IPS-NIHi7 (cell line): ENCODE measurements around the gene OBSCN.

Source experiments
- DNase-seq: peaks from one replicate; pipeline ENCODE4 v3.0.0; 2012; ENCODE audit warnings: mixed read lengths; ENCODE audit errors: extremely low spot score

Gene OBSCN

GRCh38 chr1:228399531-228400236 is 191.8 kb downstream of the OBSCN start:
- DNase-seq = no peak

- no peak for DNase-seq
Observed at GRCh38 chr1:228400237-228400651, 192.4 kb downstream of the OBSCN start.

GRCh38 chr1:228400692-228401454 is 193.0 kb downstream of the OBSCN start:
- DNase-seq = no peak

GRCh38 chr1:228401782-228402640 is 194.2 kb downstream of the OBSCN start:
- DNase-seq = no peak

GRCh38 chr1:228402641-228403025 is 194.8 kb downstream of the OBSCN start:
- no peak for DNase-seq

GRCh38 chr1:228403231-228403631 is 195.4 kb downstream of the OBSCN start:
- DNase-seq = no peak

- no peak for DNase-seq
Observed at GRCh38 chr1:228404107-228404720, 196.4 kb downstream of the OBSCN start.

GRCh38 chr1:228405200-228405978 is 197.5 kb downstream of the OBSCN start:
- no peak for DNase-seq

- DNase-seq = no peak
Observed at GRCh38 chr1:228405979-228406228, 198.1 kb downstream of the OBSCN start.

GRCh38 chr1:228407106-228408040 is 199.5 kb downstream of the OBSCN start:
- DNase-seq = peak; percentile 36

GRCh38 chr1:228408041-228408868 is 200.4 kb downstream of the OBSCN start:
- no peak for DNase-seq

GRCh38 chr1:228408869-228409805 is 201.3 kb downstream of the OBSCN start:
- no peak for DNase-seq

- no peak for DNase-seq
Observed at GRCh38 chr1:228410015-228410414, 202.2 kb downstream of the OBSCN start.

GRCh38 chr1:228410671-228411070 is 202.8 kb downstream of the OBSCN start:
- no peak for DNase-seq

GRCh38 chr1:228411121-228411520 is 203.3 kb downstream of the OBSCN start:
- DNase-seq = no peak

- DNase-seq = no peak
Observed at GRCh38 chr1:228411548-228412430, 203.9 kb downstream of the OBSCN start.
